OCI-LY3 (cell line): ENCODE data around the gene INSC.

Source experiments
- CTCF ChIP-seq: fragments of 200-600, 300-600 bp; sonication (generic); IDR thresholded peaks from 2 replicates; pipeline ENCODE4 v1.5.1; 2014; ENCODE audit warnings: antibody characterized with exemption, low read length, low read depth
- EZH2phosphoT487 ChIP-seq: fragments of 200-600 bp; shearing (Covaris generic); IDR thresholded peaks from 2 replicates; pipeline ENCODE4 v1.6.1; 2018; ENCODE audit warnings: antibody characterized with exemption, mixed run types, low read depth

- TF ChIP-seq CTCF (no peak), EZH2phosphoT487 (no peak)
These were observed 177.2 kb downstream of the INSC start for GRCh38 chr11:15291885-15292284.
